Ishikawa (cell line): Measurements from ENCODE around the gene TAGLN2.

Experiments
- EGR1 ChIP-seq: IDR thresholded peaks from 2 replicates; pipeline ENCODE4 v1.6.1; 2012
- MAX ChIP-seq: IDR thresholded peaks from 2 replicates; pipeline ENCODE4 v1.6.1; 2012
- REST ChIP-seq: IDR thresholded peaks from 2 replicates; pipeline ENCODE4 v1.6.1; 2012; ENCODE audit warnings: low read depth, mild to moderate bottlenecking
- TAF1 ChIP-seq: IDR thresholded peaks from 2 replicates; pipeline ENCODE4 v1.6.1; 2012; ENCODE audit warnings: low read depth, mild to moderate bottlenecking
- USF1 ChIP-seq: IDR thresholded peaks from 2 replicates; pipeline ENCODE4 v1.6.1; 2012
- YY1 ChIP-seq: IDR thresholded peaks from 2 replicates; pipeline ENCODE4 v1.6.1; 2012; ENCODE audit warnings: low read depth
- ZBTB7A ChIP-seq: IDR thresholded peaks from 2 replicates; pipeline ENCODE4 v1.6.1; 2012; ENCODE audit warnings: low read depth

GRCh38 chr1:159900755-159901360 is 24.4 kb downstream of the TAGLN2 start:
- TF ChIP-seq MAX, result no peak; the same call in 1 of the 2 replicates
- no peak for TF ChIP-seq REST
- no peak for TF ChIP-seq YY1
- no peak for TF ChIP-seq EGR1
- no peak for TF ChIP-seq TAF1
- TF ChIP-seq USF1, result no peak
- TF ChIP-seq ZBTB7A, result no peak
